ENCODE measurements around the gene EGR4.

EGR4 gene

DNA sequence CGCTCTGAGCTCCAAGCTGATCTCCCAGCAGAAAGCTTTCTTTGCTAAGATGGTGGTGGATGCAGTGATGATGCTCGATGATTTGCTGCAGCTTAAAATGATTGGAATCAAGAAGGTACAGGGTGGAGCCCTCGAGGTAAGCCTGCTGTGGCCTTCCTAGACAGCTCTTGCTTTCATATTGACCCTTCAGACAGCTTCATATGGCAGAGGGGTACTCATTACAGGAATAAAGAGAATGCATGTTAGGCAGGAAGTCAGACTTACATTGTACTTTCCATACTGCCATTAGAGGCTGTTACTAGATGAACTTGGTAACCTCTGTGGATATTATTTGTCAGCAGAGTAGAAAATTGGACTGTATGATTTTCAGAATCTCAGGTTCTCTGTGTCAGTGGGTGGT lies 48.8 kb downstream of the EGR4 start:
- no peak for DNase-seq

- no peak for DNase-seq
Observed at GRCh38 chr2:73243884-73244570, 49.3 kb downstream of the EGR4 start.
